Activated CD4-positive, alpha-beta T cell treated with anti-CD3 and anti-CD28 coated beads, Interleukin-2, amount 10 ng/mL, durations not matched to agents 24 days and 14 days (primary cell): ENCODE data around the gene CA5A. TPM values are rescaled to one million over a fixed set of nuclear protein-coding genes. Genes with fewer than 3 reads are reported as not detected.
"Not testable (repeated sequence)": the region's sequence is repeated elsewhere in the genome, so short reads cannot be mapped to it uniquely, and the experiment has no call there.

Experiments
- DNase-seq: peaks from one replicate; pipeline ENCODE4 v3.0.0; 2022
- H3K27ac Mint-ChIP-seq: one replicate; pipeline ENCODE4 v1.8.0; 2022; ENCODE audit warnings: mild to moderate bottlenecking, mixed read lengths
- H3K27me3 Mint-ChIP-seq: one replicate; pipeline ENCODE4 v1.8.0; 2022; ENCODE audit warnings: mixed read lengths
- H3K36me3 Mint-ChIP-seq: one replicate; pipeline ENCODE4 v1.8.0; 2022; ENCODE audit warnings: low read depth, mild to moderate bottlenecking, mixed read lengths
- H3K4me1 Mint-ChIP-seq: one replicate; pipeline ENCODE4 v1.8.0; 2021; ENCODE audit warnings: mixed read lengths
- H3K4me3 Mint-ChIP-seq: one replicate; pipeline ENCODE4 v1.8.0; 2022; ENCODE audit warnings: mild to moderate bottlenecking, moderate library complexity, mixed read lengths
- H3K9me3 Mint-ChIP-seq: one replicate; pipeline ENCODE4 v1.8.0; 2021; ENCODE audit warnings: mixed read lengths
- intact Hi-C: fragments of 100-400 bp; cut with micrococcal nuclease; formaldehyde crosslinking; loops from one replicate; pipeline ENCODE4 v1.15.1; 2023
- total RNA-seq: library from RNA; stranded (reverse); gene quantifications from 2 replicates; pipeline ENCODE4 v1.2.3, GENCODE V29; 2022

Gene CA5A
- total RNA-seq, 1 donor from 2014 or later, result not detected

- intact Hi-C loops, result no loop called here
- DNase-seq, result no peak
- no peaks in the 10 kb centered on the region for H3K9me3 Mint-ChIP-seq
- H3K4me3 Mint-ChIP-seq, result peak overlapping the region; percentile 23
- no peak overlapping the region for H3K27ac Mint-ChIP-seq
- H3K36me3 Mint-ChIP-seq, result peaks cover 17% of the 10 kb centered on the region
- no peaks in the 10 kb centered on the region for H3K27me3 Mint-ChIP-seq
- H3K4me1 Mint-ChIP-seq, result peaks cover 46% of the 10 kb centered on the region
Observed at GRCh38 chr16:87949071-87949744, 12.9 kb upstream of the CA5A start.

GRCh38 chr16:87948735-87949070, 12.4 kb upstream of the CA5A start:
- H3K27me3 Mint-ChIP-seq, result no peaks in the 10 kb centered on the region
- no peaks in the 10 kb centered on the region for H3K9me3 Mint-ChIP-seq
- peaks cover 12% of the 10 kb centered on the region for H3K36me3 Mint-ChIP-seq
- peak overlapping the region; percentile 94 for H3K27ac Mint-ChIP-seq
- peak overlapping the region; percentile 73 for H3K4me3 Mint-ChIP-seq
- intact Hi-C loops, result no loop called here
- no peak for DNase-seq
- H3K4me1 Mint-ChIP-seq, result peaks cover 41% of the 10 kb centered on the region

DNA sequence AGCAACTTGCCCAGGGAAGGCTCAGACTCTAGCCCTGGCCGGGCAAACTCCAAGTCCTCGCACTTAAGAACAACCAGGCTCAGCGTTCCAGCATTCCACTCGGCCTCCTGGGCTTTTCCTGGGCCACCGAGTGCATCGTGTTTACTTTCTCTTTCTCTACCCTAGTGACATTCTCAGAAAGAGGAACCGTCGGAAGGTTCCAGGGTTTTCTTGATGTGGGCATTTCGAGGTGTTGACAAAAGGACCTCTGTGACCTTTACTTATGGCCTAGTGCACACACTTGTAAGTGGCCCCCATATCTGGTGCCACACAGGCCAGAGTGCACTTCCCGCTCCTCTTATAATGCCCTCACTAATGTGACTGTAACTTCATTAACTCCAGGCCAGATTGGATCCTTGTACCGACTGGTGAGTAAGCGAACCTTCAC, 11.8 kb upstream of the CA5A start:
- Mint-ChIP-seq H3K27ac (peak overlapping the region; percentile 94), H3K4me1 (peaks cover 35% of the 10 kb centered on the region), H3K9me3 (no peaks in the 10 kb centered on the region), H3K27me3 (no peaks in the 10 kb centered on the region), H3K36me3 (peaks cover 7% of the 10 kb centered on the region), H3K4me3 (peak overlapping the region; percentile 73)
- intact Hi-C loops, result no loop called here
- peak; percentile 79 for DNase-seq

- Mint-ChIP-seq H3K4me1 (peaks cover 32% of the 10 kb centered on the region), H3K27ac (peak overlapping the region; percentile 94), H3K27me3 (no peaks in the 10 kb centered on the region), H3K36me3 (peaks cover 6% of the 10 kb centered on the region), H3K4me3 (peak overlapping the region; percentile 73), H3K9me3 (no peaks in the 10 kb centered on the region)
- no peak for DNase-seq
- intact Hi-C loops, result no loop called here
Observed at GRCh38 chr16:87947356-87948118, 11.2 kb upstream of the CA5A start.

- intact Hi-C loops, result no loop called here
- DNase-seq, result no peak
- Mint-ChIP-seq H3K9me3 (no peaks in the 10 kb centered on the region), H3K27me3 (no peaks in the 10 kb centered on the region), H3K4me1 (peaks cover 26% of the 10 kb centered on the region), H3K4me3 (no peak overlapping the region), H3K36me3 (no peaks in the 10 kb centered on the region), H3K27ac (peak overlapping the region; percentile 45)
Observed at GRCh38 chr16:87946596-87947347, 10.4 kb upstream of the CA5A start.

GRCh38 chr16:87945351-87946042, 9.2 kb upstream of the CA5A start:
- Mint-ChIP-seq H3K9me3 (no peaks in the 10 kb centered on the region), H3K36me3 (no peaks in the 10 kb centered on the region), H3K27me3 (no peaks in the 10 kb centered on the region), H3K4me3 (peak overlapping the region; percentile 23), H3K27ac (no peak overlapping the region), H3K4me1 (peaks cover 24% of the 10 kb centered on the region)
- DNase-seq, result peak; percentile 68
- intact Hi-C loops, result no loop called here

- peaks cover 4% of the 10 kb centered on the region for H3K9me3 Mint-ChIP-seq
- H3K27ac Mint-ChIP-seq, result no peak overlapping the region
- intact Hi-C loops, result no loop called here
- peaks cover 12% of the 10 kb centered on the region for H3K4me1 Mint-ChIP-seq
- H3K27me3 Mint-ChIP-seq, result peaks cover 5% of the 10 kb centered on the region
- no peak overlapping the region for H3K4me3 Mint-ChIP-seq
- H3K36me3 Mint-ChIP-seq, result no peaks in the 10 kb centered on the region
- no peak for DNase-seq
Observed at GRCh38 chr16:87942680-87943079, 6.4 kb upstream of the CA5A start.

- peaks cover 5% of the 10 kb centered on the region for H3K27me3 Mint-ChIP-seq
- no peak overlapping the region for H3K27ac Mint-ChIP-seq
- intact Hi-C loops, result no loop called here
Observed at GRCh38 chr16:87939562-87940423, 3.5 kb upstream of the CA5A start.

DNA sequence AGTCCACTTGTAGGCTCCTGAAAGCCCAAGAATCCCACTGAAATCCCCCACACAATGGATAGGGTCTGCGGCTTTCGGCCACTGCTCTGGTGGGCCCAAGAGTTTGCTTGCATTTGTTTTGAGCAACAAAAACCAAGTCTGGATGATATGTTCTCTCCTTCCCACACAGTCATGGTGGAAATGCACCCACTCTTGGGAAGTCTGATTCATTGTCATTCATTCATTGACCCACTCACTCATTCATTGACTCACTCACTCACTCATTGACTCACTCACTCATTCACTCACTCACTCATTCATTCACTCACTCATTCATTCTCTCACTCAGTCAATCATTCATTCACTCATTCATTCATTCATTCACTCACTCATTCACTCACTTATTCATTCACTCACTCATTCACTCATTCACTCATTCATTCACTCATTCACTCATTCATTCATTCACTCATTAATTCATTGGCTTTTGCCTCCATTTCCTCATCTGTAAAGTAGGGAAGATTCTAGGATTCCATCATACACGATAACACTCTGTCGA, 2.2 kb upstream of the CA5A start:
- peaks cover 4% of the 10 kb centered on the region for H3K9me3 Mint-ChIP-seq
- no peak overlapping the region for H3K4me3 Mint-ChIP-seq
- intact Hi-C loops, result no loop called here
- no peaks in the 10 kb centered on the region for H3K36me3 Mint-ChIP-seq
- H3K27ac Mint-ChIP-seq, result no peak overlapping the region
- peaks cover 3% of the 10 kb centered on the region for H3K4me1 Mint-ChIP-seq
- no peak for DNase-seq
- peaks cover 5% of the 10 kb centered on the region for H3K27me3 Mint-ChIP-seq

More at GRCh38 chr16:87939562-87940423, 3.5 kb upstream of the CA5A start:
- H3K4me1 Mint-ChIP-seq, result peaks cover 3% of the 10 kb centered on the region
- H3K9me3 Mint-ChIP-seq, result peaks cover 4% of the 10 kb centered on the region
- no peak overlapping the region for H3K4me3 Mint-ChIP-seq
- DNase-seq, result no peak
- H3K36me3 Mint-ChIP-seq, result no peaks in the 10 kb centered on the region

- H3K36me3 Mint-ChIP-seq, H3K4me1 Mint-ChIP-seq, H3K9me3 Mint-ChIP-seq, DNase-seq, H3K4me3 Mint-ChIP-seq, H3K27me3 Mint-ChIP-seq, H3K27ac Mint-ChIP-seq, intact Hi-C loops: not testable (repeated sequence)
Observed at GRCh38 chr16:87937231-87937542, 858 bp upstream of the CA5A start.

- H3K36me3 Mint-ChIP-seq, H3K9me3 Mint-ChIP-seq, DNase-seq, H3K4me3 Mint-ChIP-seq, H3K27me3 Mint-ChIP-seq, H3K27ac Mint-ChIP-seq, H3K4me1 Mint-ChIP-seq, intact Hi-C loops: not testable (repeated sequence)
Observed at GRCh38 chr16:87936016-87936374, 334 bp downstream of the CA5A start.

DNA sequence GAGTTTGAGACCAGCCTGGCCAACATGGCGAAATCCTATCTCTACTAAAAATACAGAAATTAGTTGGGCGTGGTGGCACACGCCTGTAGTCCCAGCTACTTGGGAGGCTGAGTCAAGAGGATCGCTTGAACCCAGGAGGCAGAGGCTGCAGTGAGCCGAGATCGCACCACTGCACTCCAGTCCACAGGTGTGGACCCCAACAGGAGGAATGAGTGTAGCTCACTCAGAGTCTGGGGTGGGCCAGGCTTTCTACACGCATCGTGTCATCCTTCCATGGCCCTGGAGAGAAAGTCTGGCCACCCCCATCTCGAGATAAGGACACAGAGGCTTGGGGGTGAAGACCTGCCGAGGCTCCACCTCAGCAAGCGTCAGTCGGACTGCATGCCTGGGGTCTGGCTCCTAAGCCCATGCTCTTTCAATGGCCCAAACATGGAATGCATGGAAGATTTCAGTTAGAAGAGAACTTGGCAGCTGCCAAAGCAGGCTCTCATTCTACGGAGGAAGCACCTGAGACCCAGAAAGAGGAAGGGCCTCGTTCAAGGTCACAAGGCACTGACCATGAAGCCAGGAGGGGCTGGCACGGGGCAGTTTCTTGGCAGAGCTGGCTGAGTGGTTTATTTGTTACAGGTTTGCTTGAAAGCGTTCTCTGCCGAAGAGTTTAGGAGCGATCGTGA, 1.4 kb downstream of the CA5A start:
- H3K27me3 Mint-ChIP-seq, H3K36me3 Mint-ChIP-seq, DNase-seq, intact Hi-C loops, H3K4me3 Mint-ChIP-seq, H3K4me1 Mint-ChIP-seq, H3K27ac Mint-ChIP-seq, H3K9me3 Mint-ChIP-seq: not testable (repeated sequence)

- Mint-ChIP-seq H3K36me3 (no peaks in the 10 kb centered on the region), H3K27me3 (no peaks in the 10 kb centered on the region), H3K27ac (no peak overlapping the region), H3K4me1 (no peaks in the 10 kb centered on the region), H3K9me3 (no peaks in the 10 kb centered on the region), H3K4me3 (no peak overlapping the region)
- intact Hi-C loops, result no loop called here
- no peak for DNase-seq
Observed at GRCh38 chr16:87933140-87933495, 3.2 kb downstream of the CA5A start.
